ENCODE results near the gene EPHA7.

DNA sequence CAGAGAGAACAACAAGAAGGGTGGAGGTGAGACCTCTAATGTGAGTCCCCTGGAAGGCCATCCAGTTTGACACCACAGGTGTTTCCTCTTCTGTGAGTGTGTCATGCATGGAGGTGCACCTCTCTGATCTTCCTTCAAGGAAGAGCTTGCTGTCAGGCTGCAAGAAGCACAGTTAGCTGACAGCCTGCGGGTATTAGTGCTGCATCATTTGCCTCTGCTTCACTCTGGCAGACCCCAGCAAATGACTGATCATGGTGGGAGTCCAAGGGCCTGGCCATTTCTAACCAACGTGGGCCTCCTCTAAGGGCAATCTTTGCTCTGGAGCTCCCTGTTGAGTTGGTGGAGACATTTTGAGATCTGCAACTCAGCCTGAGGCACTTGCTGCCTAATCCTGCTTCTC is 206.3 kb downstream of the EPHA7 start:
- TF ChIP-seq, protein P1, sequence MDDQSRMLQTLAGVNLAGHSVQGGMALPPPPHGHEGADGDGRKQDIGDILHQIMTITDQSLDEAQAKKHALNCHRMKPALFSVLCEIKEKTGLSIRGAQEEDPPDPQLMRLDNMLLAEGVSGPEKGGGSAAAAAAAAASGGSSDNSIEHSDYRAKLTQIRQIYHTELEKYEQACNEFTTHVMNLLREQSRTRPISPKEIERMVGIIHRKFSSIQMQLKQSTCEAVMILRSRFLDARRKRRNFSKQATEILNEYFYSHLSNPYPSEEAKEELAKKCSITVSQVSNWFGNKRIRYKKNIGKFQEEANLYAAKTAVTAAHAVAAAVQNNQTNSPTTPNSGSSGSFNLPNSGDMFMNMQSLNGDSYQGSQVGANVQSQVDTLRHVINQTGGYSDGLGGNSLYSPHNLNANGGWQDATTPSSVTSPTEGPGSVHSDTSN (CRISPR knock-in tag; IDR thresholded peaks at IDR 0.05) = no peak
- TF ChIP-seq ZNF274 (IDR thresholded peaks at IDR 0.05; ENCODE audit: low read length) (no peak), ZNF274 (tag by site-specific recombination; IDR thresholded peaks at IDR 0.05; ENCODE audit: borderline replicate concordance) (no peak), ZNF549 (tag by site-specific recombination; IDR thresholded peaks at IDR 0.05) (no peak), SALL2 (tag by site-specific recombination; IDR thresholded peaks at IDR 0.05; ENCODE audit: borderline replicate concordance) (no peak), WT1 (tag by site-specific recombination; IDR thresholded peaks at IDR 0.05) (no peak)
